GM19468 (cell line): ENCODE data around the gene SLC44A5.
"Not testable (repeated sequence)": the region's sequence is repeated elsewhere in the genome, so short reads cannot be mapped to it uniquely, and the experiment has no call there.

Experiments
- ATAC-seq: cut with Tn5 transposase; IDR thresholded peaks from one replicate; pipeline ENCODE4 v1.9.1; 2021; ENCODE audit warnings: mild to moderate bottlenecking, moderate library complexity, moderate number of reproducible peaks; ENCODE audit not compliant: unreplicated experiment; ENCODE audit errors: extremely low read depth

SLC44A5 gene

GRCh38 chr1:75529488-75529887 lies 81.4 kb downstream of the SLC44A5 start:
- no peak for ATAC-seq

- ATAC-seq, result no peak
Measured at GRCh38 chr1:75528001-75528400, 82.9 kb downstream of the SLC44A5 start.

- no peak for ATAC-seq
Measured at GRCh38 chr1:75522389-75522788, 88.5 kb downstream of the SLC44A5 start.

GRCh38 chr1:75521658-75522057 lies 89.3 kb downstream of the SLC44A5 start:
- ATAC-seq, result no peak

GRCh38 chr1:75520862-75521475 lies 89.9 kb downstream of the SLC44A5 start:
- no peak for ATAC-seq

- no peak for ATAC-seq
Measured at GRCh38 chr1:75519651-75520427, 91.1 kb downstream of the SLC44A5 start.

GRCh38 chr1:75518686-75519085 lies 92.2 kb downstream of the SLC44A5 start:
- no peak for ATAC-seq

GRCh38 chr1:75514270-75514669 lies 96.6 kb downstream of the SLC44A5 start:
- no peak for ATAC-seq

GRCh38 chr1:75506976-75507375 lies 103.9 kb downstream of the SLC44A5 start:
- no peak for ATAC-seq

- ATAC-seq, result no peak
Measured at GRCh38 chr1:75503221-75503974, 107.5 kb downstream of the SLC44A5 start.

GRCh38 chr1:75502776-75503175 lies 108.1 kb downstream of the SLC44A5 start:
- no peak for ATAC-seq

GRCh38 chr1:75501577-75502295 lies 109.2 kb downstream of the SLC44A5 start:
- no peak for ATAC-seq

- no peak for ATAC-seq
Measured at GRCh38 chr1:75492011-75492410, 118.9 kb downstream of the SLC44A5 start.

GRCh38 chr1:75487399-75487798 lies 123.5 kb downstream of the SLC44A5 start:
- ATAC-seq, result no peak

GRCh38 chr1:75484789-75485188 lies 126.1 kb downstream of the SLC44A5 start:
- no peak for ATAC-seq

GRCh38 chr1:75482951-75483350 lies 128.0 kb downstream of the SLC44A5 start:
- ATAC-seq, result no peak

- not testable (repeated sequence) for ATAC-seq
Measured at GRCh38 chr1:75476486-75476885, 134.4 kb downstream of the SLC44A5 start.

- no peak for ATAC-seq
Measured at GRCh38 chr1:75475696-75476095, 135.2 kb downstream of the SLC44A5 start.

- ATAC-seq, result no peak
Measured at GRCh38 chr1:75472971-75473603, 137.8 kb downstream of the SLC44A5 start.
